Muscle of back (tissue), 11 donors: ENCODE results near the gene CNTN4. TPM values are rescaled to one million over a fixed set of nuclear protein-coding genes. Genes with fewer than 3 reads are reported as not detected.
A peak's percentile ranks its signal among the peaks of the same experiment; 100 is the strongest.

ENCODE experiments used
- DNase-seq, 3 donors: peaks; one replicate each; pipeline versions ENCODE4 v3.0.0 to v3.0.0-alpha.2; 2013
- polyA plus RNA-seq, 10 donors: library from polyadenylated mRNA; unstranded; fragments of 120-200 nt; gene quantifications; one replicate each; pipeline ENCODE4 v1.2.1, GENCODE V29; 2013; ENCODE audit not compliant: insufficient read length in 10 of 10

Gene CNTN4
- polyA plus RNA-seq, 10 donors: 6.1 to 17.4 (median 9.0) TPM

DNA sequence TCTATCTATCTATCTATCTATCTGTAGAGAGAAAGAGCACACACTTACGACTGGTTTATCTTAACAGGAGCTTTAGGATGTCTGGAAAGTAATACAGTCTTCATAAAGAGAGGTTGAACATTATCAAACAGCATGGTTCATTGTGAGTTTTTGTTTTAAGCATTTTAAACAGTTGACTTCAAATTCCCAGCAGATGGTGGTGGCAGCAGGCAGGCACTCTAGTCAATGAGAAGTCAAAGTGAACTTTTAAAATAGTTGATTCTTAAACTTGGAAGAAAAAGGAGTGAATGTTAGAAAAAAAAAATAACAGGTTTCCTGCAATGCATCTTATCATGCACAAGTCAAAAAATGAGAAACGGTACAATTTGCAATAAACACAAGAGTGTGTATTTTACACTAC, 578.8 kb downstream of the CNTN4 start:
- no peak for DNase-seq

DNA sequence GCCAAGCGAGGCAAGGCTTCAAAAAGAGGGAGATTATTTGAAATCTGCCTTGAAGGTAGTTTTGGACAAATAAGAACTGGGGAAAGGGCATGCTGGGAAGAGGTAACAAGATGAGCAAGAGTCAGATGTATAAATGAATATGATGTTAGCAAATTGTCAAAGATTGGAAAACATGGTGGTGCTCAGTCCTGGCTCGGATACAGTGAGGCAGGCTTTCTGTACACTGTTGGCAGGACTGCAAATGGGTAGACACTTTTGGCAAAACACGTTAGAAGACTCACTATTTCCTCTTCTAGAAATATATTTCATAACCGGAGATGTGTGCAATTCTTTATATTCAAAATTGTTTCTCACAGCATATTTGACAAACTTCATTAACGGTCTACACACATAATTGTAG, 581.6 kb downstream of the CNTN4 start:
- DNase-seq: no peak

DNA sequence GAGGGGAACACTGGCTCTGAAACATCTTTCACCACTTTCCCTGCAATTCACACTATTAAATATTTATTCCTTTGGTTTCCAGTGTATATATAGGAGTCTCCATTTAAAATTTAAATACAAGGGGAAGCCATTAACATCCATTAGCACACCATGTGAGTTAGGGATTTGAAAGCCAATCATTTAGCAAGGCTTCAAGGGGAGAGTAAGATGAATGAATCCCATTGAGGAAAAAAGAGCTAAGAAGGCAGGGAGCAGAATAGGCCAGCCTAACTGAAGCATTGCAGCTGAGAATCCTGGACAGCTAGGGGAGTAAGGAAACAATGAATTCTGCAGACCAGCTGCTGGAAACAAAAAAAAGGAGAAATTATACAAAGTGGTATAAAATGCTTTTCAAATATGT, 585.4 kb downstream of the CNTN4 start:
- DNase-seq: no peak

DNA sequence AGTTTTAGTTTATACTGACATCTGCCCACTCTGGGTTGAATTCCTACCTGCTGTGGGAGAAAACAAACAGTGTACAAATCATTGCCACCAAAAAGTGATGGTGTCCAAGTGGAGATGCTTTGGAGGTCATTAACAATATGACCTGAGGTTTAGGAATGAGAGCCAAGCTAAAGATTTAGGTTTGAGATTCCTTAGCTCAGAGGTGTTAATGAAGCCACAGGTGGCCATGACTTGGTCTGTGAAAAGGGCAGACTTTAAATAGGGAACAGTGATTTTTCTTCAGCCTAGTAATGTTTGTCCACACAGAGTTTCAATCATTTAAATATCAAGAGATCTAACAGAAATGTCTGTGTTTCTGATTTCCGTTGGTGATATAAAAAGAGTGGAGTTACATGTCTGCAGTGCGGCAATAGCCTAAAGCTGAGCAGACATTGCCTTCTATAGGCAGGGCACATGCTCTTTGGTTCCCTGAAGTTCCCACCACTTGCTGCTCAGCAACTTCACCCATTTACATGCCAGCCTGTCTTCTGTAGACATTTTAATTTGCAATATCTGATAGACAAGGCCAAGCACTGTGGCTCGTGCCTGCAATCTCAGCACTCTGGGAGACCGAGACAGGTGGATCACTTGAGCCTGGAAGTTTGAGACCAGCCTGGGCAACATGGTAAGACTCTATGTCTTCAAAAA, 588.3 kb downstream of the CNTN4 start:
- no peak for DNase-seq

DNA sequence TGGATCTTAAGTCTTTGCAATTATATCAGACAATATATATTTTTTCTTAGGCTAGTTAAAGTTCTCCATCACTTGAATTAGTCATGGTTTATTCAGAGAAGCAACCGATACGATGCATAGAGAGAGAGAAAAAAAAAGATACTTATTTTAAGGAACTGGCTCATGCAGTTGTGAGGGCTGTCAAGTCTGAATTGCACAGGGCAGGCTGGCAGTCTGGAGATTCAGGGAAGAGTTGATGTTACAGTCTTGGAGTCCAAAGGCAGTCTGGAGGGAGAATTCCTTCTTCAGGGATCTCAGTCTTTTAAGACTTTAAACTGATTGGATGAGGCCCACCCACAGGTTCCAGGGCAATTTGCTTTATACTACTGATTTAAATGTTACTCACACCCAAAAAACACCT, 598.9 kb downstream of the CNTN4 start:
- no peak for DNase-seq

DNA sequence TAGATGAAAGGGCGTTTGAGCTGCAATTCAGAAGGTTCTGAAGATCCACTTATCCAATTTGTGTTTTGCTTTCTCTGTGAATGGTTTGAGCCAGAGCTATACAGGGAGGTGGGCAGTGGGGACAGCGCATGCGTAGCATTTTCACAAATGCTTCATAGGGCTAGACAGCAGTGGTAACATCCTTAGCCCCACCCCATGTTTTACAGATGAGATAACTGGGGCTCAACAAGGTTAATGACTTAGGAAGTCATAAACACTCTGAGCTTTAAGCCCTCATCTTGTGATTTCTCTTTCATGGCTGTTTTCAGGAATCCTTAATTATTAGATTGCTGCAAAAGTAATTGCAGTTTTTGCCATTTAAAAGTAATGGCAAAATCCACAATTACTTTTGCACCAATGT, 602.8 kb downstream of the CNTN4 start:
- DNase-seq: no peak

DNA sequence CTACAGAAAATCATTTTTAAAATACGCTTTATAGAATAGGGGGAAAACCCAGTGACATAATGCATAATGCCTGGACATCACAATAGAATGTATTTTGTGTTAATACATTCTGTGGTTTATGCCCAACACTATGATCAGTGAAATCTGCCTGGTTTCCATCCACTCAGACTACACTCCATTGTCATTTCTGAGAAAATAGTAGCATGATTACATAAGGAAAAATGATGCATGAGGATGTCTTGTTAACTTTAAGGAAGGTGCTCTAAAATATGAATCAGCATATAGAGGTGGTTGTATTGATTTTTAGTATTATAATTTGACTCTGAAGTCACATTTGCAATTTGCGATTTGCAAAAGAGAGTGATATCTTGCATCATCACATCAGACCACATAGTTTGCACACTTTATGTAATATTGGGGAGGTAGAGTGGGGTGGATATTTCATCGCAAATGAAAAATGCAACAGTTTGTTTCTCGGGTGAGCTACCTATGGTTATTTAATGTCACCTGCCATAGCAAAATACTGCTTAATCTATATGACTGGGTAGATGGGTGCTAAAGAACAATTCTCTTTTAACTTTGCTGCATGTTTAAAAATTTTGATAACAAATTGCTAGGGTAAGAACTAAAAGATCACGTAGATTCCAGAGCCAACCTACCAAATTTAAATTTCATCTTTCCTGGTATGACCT, 607.6 kb downstream of the CNTN4 start:
- no peak for DNase-seq

DNA sequence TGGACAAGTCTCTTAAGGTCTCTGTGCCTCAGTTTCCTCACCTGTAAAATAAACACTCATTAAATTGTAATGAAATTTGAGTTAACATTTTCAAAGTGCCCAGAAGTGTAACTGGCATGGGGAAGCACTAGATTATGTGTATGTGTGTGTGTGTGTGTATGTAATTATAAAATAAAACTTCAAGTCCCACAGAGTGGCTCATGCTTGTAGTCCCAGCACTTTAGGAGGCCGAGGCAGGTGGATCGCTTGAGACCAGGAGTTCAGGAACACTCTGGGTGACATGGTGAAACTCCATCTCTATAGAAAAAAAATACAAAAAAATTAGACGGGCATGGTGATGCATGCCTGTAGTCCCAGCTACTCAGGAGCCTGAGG, 608.2 kb downstream of the CNTN4 start:
- no peak for DNase-seq

DNA sequence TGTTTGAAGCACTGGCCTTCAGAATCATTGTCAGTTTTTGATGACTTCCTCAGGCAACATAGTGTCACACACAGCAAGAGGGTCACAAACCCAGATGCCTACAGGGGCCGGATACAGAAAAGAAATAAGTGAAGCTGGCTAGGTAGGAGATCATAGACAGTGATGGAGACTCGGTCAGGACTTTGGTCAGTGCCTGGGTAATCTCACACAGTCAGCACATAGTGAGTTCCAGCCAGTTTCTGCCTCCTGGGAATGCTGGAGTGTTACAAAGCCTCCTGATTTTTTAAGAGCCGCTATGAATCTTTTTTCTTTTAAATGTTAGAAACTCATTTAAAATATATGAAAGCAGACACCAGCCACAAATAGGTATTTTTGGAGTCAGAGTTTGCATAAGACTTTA, 612.4 kb downstream of the CNTN4 start:
- DNase-seq: no peak

DNA sequence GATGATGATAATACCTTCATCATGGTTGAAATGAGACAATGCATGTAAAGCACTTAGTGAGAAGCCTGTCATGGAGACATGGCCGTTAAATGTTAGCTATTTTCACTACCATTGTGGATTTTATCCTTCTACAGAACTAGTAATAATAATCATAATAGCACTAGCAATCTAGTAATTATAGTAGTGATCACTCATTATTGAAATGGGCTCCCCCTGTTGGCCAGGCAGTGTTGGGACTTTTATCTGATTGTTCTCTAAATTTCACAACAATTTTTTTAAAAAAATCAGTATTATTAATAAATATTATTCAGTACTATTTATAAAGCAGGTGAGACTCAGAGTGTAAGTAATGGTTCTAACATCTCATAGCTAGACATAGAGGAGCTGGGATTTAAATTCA, 615.3 kb downstream of the CNTN4 start:
- DNase-seq: no peak

DNA sequence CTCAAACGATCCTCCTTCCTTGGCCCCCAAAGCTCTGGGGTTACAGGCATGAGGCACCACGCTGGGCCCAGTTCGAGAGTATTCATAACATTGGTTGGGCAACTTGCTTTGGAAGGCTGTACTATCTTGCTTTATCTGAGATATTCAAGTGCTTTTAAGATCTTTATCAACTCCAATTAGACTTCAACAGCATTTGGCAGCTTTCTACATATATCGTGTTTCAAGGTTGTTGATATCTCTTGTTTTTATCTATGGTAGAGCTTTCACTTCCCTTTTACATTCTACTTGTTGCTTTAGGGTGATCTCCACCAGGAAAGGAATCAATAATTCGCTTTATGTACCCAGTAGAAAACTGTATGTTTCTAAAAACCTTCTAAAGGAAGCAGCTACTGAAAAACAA, 616.2 kb downstream of the CNTN4 start:
- no peak for DNase-seq

DNA sequence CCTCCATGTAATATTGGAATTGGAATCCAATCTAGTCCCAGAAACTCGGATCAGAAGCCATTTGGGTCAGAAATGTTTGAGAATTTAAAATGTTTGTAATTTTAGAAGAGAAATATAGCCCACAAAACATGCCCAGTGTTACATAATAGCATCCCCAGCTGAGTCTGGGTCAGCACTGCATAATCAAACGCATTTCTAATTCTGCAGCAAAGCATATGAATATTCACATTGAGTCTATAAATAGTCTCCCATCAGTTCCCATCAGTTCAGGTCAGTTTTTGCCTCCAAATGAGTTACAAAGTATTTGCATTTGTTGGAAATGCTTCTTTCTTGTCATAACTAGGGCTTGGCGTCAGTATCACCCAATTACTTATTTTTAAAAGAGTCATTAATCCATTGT, 628.4 kb downstream of the CNTN4 start:
- DNase-seq: no peak

DNA sequence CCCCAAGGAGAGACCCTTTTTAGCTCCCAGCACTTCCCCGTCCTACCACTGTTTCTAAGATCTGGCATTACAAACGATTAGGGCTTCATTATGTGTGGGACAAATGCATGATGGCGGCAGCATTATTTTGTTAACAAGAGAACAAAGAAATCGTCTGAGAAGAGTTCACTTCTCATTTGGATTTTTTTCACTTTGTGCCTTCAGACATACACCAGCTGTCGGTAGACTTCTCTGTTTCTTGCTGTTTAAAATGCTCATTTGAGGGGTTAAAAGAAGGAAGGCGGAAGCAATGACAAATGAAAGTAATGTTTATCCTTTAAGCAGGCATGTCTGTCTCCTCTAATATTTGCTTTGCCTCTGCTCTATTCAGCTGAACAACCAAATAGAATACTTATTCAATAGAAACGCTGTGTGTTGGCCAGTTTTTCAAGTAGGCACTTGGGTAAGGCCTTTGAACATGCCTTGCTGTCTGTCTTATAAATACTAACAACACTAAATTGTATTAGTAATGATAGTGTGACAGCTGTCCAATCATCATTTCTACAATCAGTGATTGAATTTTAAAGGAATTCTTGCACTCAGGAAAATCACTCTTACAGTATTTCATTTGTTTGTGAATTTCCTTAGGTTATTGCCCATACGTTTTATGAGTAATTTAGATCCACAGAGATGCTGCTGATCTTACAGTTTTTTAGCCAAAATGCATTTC, 629.1 kb downstream of the CNTN4 start:
- DNase-seq: no peak

DNA sequence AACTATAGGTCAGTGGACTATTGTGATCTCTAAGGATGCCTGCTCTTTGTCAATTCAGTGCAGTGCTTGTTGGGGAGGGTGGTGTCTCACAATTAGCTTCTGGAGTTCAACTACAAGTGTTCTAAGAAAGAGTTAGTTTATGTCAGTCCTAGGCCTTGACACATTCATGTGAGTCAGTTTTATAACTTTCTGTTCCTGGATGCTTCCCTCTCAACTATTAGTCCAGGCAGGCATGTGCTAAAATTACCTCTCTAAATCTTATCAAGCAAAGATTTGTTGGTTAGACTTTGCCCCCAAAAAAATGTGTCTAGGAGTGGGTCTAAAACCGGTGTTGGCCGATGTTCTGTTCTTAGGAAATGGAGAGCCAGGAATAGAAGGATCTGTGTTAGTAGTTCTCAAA, 633.2 kb downstream of the CNTN4 start:
- no peak for DNase-seq

DNA sequence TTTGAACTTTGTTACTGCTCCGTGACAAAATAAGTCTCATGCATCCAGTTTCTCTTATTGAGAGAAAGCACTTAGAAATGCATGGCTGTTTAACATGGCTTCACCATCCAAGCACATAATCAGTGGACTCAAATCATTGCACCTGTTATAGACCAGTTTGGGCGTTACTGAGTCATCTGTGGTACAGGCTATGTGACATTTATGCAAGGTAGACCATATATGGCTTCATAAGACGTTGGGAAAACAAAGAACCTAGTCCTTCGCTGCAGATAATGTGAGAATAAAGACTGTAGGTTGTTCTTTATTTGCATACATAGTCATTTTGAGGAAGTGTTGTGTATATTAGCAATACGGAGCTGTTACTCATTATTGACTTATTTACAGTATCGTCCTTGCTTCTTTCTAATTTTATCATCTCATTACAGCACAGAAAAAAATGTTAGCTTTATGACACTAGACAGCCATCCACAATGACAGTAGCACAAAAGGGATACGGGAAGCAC, 636.8 kb downstream of the CNTN4 start:
- DNase-seq: no peak

DNA sequence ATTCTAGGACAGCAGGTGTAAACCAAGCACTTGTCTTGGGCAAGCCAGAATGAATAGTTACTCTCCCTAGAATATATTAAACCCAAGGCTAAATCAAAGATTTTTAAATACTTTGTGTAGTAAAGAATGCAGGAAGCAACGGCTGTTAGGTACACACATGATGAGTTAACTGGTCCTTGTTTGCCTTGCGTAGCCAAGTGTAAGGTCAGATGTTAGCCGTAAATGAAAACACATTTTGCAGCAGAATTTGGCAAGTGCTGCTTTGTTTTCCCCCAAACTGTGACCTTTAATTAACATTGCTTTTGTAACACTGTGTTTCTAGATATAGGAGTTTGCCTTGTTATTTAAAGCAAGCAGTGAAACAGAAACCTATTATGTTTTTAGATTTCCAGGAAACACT, 642.9 kb downstream of the CNTN4 start:
- peak in 1 of 3 donors; percentile 15 for DNase-seq

DNA sequence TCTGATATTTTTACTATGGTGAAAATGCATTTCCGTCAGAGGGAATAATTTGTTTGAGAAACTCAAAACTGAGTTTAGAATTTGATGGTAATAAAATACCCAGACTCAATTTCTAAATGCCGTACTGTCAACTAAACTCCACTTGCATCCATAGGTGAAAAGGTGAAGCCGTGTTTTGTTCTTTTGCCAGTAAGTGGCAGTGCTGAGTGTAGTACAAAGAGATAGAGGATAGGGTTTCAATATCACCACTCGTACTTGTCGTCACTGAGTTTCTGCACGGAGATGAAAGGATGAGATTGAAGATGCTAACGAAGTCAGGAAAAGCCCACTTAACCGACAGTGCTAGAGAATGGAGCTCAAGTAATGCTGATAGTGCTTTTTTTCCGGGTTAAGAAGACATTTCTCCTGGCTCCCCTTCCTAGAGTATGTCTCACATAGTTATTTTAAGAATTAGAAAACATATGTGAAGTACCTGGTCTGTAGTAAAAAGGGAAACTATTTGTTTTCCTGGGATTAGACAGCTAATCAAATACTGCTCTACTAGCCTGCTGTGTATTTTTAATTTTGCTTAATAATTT, 666.4 kb downstream of the CNTN4 start:
- DNase-seq: peak in 1 of 3 donors; percentile 2

DNA sequence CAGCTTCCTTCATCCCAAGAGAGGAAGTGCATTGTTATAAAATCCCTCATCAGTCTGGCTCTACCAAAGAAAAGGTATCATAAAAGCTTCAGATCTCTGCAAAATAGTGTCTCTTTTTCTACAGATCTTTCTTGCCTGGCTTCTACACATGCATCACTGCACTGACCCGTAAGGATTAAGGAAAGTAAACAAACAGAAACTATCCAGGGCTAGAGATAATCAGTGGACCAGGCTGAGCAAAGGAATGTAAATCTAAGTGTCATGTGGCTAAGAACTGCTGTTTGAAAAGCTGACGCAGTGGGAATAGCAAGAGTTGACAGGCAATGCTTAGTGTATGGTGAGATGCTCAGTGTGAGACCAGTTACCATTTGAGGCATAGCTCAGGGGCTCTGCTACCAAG, 671.8 kb downstream of the CNTN4 start:
- DNase-seq: peak in 1 of 3 donors; percentile 8

DNA sequence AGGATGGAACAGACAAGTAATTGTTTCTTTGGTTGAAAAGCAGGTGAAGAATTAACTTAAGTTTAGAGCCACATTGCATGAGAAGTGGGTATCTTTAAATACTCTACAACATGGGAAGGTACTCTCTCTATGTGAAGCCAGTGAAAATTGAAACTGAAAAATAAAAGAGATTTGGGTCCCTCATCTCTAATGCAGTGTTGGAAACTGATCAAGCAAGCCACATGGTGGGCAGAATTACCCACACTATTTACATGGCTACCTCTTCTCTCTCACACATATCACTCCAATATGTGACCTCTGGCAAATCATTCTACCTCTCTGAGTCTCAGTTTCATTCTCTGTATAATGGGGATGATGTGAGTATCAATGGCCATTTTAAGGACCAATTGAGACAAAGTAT, 672.5 kb downstream of the CNTN4 start:
- DNase-seq: no peak

DNA sequence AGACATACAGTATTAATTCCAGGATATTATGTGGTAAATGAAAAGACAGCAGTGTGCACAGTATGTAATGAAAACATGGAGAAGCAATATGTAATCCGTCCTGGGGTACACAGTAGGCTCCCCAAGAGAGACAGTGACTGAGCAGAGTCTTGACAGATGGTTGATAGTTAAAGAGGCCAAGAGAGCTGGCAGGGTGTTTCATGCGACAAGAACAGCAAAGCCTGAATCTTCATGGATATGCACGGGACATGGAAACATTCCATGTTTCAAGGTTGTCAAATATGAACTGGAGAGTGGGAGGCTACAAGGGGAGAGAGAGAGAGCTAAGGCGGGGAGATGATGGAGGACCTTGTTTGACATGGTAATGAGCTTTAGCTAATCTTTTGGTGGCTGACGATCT, 673.1 kb downstream of the CNTN4 start:
- DNase-seq: no peak

DNA sequence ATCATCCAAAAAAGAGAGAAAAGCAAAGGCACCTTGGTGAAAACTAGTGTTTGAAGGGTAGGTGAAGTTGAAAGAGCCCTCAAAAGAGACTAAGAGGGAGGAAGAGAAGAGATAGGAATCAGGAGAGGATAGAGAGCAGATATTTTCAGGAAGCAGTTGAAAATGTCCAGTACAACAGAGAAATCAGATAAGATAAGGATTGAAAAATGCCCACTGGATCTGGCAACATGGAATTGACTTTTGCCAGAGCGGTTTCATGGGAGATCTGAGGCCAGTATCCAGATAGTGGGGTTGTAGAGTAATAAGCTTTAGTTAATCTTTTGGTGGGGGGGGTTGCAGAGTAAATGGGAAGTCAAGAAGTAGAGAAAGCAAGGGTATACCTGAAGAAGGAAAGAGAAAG, 674.1 kb downstream of the CNTN4 start:
- DNase-seq: no peak

DNA sequence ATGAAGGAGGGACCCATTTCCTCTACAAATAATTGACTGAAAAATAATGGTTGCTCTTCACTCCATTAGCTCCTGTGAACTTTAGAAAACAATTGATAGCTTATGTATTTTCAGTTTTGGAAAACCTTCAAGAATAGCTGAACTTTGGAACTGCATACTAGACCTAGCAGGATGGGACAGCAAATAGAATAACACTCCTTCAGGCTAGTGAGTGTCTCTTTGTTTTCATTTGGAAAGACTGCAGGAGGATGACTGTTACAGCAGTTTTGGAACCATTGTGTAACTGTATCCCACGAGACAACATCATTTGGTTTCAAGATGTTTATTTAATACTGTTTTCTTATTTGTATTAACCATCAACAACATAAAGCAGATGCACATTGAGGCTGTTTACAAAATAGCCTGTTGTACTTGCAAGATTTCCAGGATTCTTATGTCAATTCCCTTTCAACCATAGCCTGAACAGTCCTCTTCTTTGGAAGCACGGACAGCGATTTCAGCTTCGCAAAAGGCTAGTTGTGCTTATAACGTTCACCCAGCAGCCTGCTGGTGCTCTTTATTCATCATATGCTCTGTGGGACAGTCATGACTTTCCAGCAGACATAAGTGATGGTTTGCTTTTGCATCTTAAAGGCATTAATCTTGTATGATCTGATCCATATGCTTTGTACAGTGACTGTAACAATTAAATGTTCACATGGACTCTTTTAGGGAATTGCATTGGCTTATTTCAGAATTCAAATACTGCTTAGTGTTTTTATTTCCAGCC, 676.0 kb downstream of the CNTN4 start:
- peak; percentile 72 to 90 (median 73) for DNase-seq
